ENCODE results near the gene PHKG2.
"Not testable (repeated sequence)": the region's sequence is repeated elsewhere in the genome, so short reads cannot be mapped to it uniquely, and the experiment has no call there.

Gene PHKG2

GRCh38 chr16:30747799-30748633, at the start of gene PHKG2:
Gene PHKG2 (plus strand): TSS chr16:30748425. CDS start chr16:30748821, 396 bp downstream.
- peak; percentile 99 for DNase-seq

GRCh38 chr16:30698816-30699614, 49.2 kb upstream of the PHKG2 start, which contains the start of gene SRCAP:
Gene SRCAP (plus strand): TSS chr16:30699171. CDS start chr16:30700825, 1,654 bp downstream.
- peak; percentile 87 for DNase-seq

GRCh38 chr16:30699615-30700099, 48.6 kb upstream of the PHKG2 start:
- no peak for DNase-seq

- DNase-seq: no peak
Measured at GRCh38 chr16:30700491-30700890, 47.7 kb upstream of the PHKG2 start.

- DNase-seq: no peak
Measured at GRCh38 chr16:30700971-30701370, 47.3 kb upstream of the PHKG2 start.

GRCh38 chr16:30703071-30703470, 45.2 kb upstream of the PHKG2 start:
- DNase-seq: not testable (repeated sequence)

- no peak for DNase-seq
Measured at GRCh38 chr16:30703971-30704370, 44.3 kb upstream of the PHKG2 start.

GRCh38 chr16:30706046-30706445, 42.2 kb upstream of the PHKG2 start:
- DNase-seq: no peak

- no peak for DNase-seq
Measured at GRCh38 chr16:30710971-30711370, 37.3 kb upstream of the PHKG2 start.

- no peak for DNase-seq
Measured at GRCh38 chr16:30711712-30712111, 36.5 kb upstream of the PHKG2 start.

- no peak for DNase-seq
Measured at GRCh38 chr16:30715750-30716445, 32.3 kb upstream of the PHKG2 start.

- DNase-seq: no peak
Measured at GRCh38 chr16:30720086-30720485, 28.1 kb upstream of the PHKG2 start.

GRCh38 chr16:30720694-30721093, 27.5 kb upstream of the PHKG2 start:
- no peak for DNase-seq

GRCh38 chr16:30721167-30721566, 27.1 kb upstream of the PHKG2 start:
- no peak for DNase-seq

GRCh38 chr16:30721606-30722005, 26.6 kb upstream of the PHKG2 start:
- no peak for DNase-seq

- no peak for DNase-seq
Measured at GRCh38 chr16:30722443-30722842, 25.8 kb upstream of the PHKG2 start.

- no peak for DNase-seq
Measured at GRCh38 chr16:30722916-30723315, 25.3 kb upstream of the PHKG2 start.

- no peak for DNase-seq
Measured at GRCh38 chr16:30723725-30724355, 24.4 kb upstream of the PHKG2 start.

GRCh38 chr16:30724641-30725417, 23.4 kb upstream of the PHKG2 start:
- DNase-seq: no peak

GRCh38 chr16:30725418-30725792, 22.8 kb upstream of the PHKG2 start:
- DNase-seq: no peak

GRCh38 chr16:30728321-30728720, 19.9 kb upstream of the PHKG2 start:
- DNase-seq: no peak
